Keratinocyte (primary cell): ENCODE data around the gene AGXT2.

Source experiments
- EZH2 ChIP-seq: IDR thresholded peaks from one replicate; pipeline ENCODE4 v1.6.1; 2012; ENCODE audit warnings: inconsistent platforms, mild to moderate bottlenecking, low read length, moderate library complexity
- TF ChIP-seq, protein P1 (sequence below), 3 experiments: IDR thresholded peaks in 1 of 3; conservative IDR thresholded peaks in 1 of 3; optimal IDR thresholded peaks in 1 of 3; 2 replicates in 2 of 3; 3 replicates in 1 of 3; pipeline versions ENCODE3 to v1.5.1; 2011; ENCODE audit warnings: low read length in 3 of 3, mild to moderate bottlenecking in 3 of 3, moderate library complexity in 2 of 3, control low read depth in 1 of 3, inconsistent platforms in 1 of 3; ENCODE audit not compliant: insufficient read depth in 2 of 3; ENCODE audit errors: extremely low read depth in 1 of 3

DNA sequence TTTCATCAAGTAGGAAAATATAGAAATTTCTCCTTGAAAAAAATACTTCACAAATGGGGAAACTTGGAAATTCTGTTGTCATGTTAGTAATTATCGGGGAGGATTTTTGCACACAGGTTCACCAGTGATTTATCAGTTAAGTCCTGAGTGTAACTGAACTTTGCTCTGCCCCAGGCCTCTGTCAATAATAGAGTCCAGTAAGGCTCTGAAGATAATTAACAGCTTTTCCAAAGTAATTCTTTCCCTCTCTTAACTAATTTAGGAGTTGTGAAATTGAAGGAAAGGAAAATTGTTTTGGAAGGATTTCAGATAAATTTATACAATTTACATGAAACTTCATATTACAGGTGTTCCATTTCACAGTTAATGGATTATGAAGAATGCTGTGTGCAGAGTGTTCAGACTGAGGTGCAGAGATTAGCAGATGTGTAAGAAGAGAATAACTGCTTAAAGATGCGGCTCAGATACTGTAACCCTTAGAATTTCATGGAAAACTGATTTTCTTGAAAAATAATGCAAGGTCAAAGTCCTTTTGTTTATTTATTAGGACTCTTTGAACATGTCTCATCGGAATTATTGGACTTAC, 2.9 kb upstream of the AGXT2 start:
- TF ChIP-seq, protein P1, sequence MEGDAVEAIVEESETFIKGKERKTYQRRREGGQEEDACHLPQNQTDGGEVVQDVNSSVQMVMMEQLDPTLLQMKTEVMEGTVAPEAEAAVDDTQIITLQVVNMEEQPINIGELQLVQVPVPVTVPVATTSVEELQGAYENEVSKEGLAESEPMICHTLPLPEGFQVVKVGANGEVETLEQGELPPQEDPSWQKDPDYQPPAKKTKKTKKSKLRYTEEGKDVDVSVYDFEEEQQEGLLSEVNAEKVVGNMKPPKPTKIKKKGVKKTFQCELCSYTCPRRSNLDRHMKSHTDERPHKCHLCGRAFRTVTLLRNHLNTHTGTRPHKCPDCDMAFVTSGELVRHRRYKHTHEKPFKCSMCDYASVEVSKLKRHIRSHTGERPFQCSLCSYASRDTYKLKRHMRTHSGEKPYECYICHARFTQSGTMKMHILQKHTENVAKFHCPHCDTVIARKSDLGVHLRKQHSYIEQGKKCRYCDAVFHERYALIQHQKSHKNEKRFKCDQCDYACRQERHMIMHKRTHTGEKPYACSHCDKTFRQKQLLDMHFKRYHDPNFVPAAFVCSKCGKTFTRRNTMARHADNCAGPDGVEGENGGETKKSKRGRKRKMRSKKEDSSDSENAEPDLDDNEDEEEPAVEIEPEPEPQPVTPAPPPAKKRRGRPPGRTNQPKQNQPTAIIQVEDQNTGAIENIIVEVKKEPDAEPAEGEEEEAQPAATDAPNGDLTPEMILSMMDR (optimal IDR thresholded peaks at IDR 0.05 in 1 of 3, IDR thresholded peaks at IDR 0.05 in 1 of 3, conservative IDR thresholded peaks at IDR 0.05 in 1 of 3; ENCODE audit: extremely low read depth in 1 of 3, insufficient read depth in 2 of 3, low read length in 3 of 3): no peak
- no peak for TF ChIP-seq EZH2
